Suprapubic skin (tissue), 4 donors: ENCODE results near the gene CCDC9. TPM values are rescaled to one million over a fixed set of nuclear protein-coding genes. Genes with fewer than 3 reads are reported as not detected.
A peak's percentile ranks its signal among the peaks of the same experiment; 100 is the strongest.

ENCODE experiments used
- DNase-seq, 2 donors: peaks; one replicate each; pipeline ENCODE4 v3.0.0-alpha.2; 2019; ENCODE audit warnings: low spot score in 2 of 2
- H3K27ac ChIP-seq: fragments of 200-600 bp; sonication (generic); one replicate; pipeline ENCODE4 v1.5.1; 2019
- H3K27me3 ChIP-seq: fragments of 200-600 bp; sonication (generic); one replicate; pipeline ENCODE4 v1.5.1; 2019
- H3K36me3 ChIP-seq: fragments of 200-600 bp; sonication (generic); one replicate; pipeline ENCODE4 v1.5.1; 2019
- H3K4me1 ChIP-seq: fragments of 200-600 bp; sonication (generic); one replicate; pipeline ENCODE4 v1.5.1; 2019
- H3K4me3 ChIP-seq: fragments of 200-600 bp; sonication (generic); one replicate; pipeline ENCODE4 v1.5.1; 2019; ENCODE audit warnings: mild to moderate bottlenecking
- H3K9me3 ChIP-seq: fragments of 200-600 bp; sonication (generic); one replicate; pipeline ENCODE4 v1.5.1; 2019
- EP300 ChIP-seq: sonication (generic); formaldehyde crosslinking; IDR thresholded peaks from one replicate; pipeline ENCODE4 v1.6.1; 2017; ENCODE audit warnings: antibody characterized with exemption
- POLR2A ChIP-seq, 2 donors: fragments of 450-650 bp; IDR thresholded peaks; one replicate each; pipeline ENCODE4 v1.6.1; 2017; ENCODE audit warnings: antibody characterized with exemption in 2 of 2, mild to moderate bottlenecking in 2 of 2, moderate library complexity in 2 of 2
- POLR2AphosphoS5 ChIP-seq, 3 donors: sonication (generic); formaldehyde crosslinking; IDR thresholded peaks; one replicate each; pipeline ENCODE4 v1.6.1; 2017; ENCODE audit warnings: antibody characterized with exemption in 3 of 3
- WGBS: methylation state at CpG from one replicate; pipeline ENCODE4 v1.1.5; 2018; 5-methylcytosine and 5-hydroxymethylcytosine counted together
- total RNA-seq, 4 donors: library from RNA; depleted of rRNA; stranded (reverse); fragments of >200 nt; gene quantifications; one replicate each; pipeline ENCODE4 v1.1.0, GENCODE V29; 2016
- TF ChIP-seq, protein P1 (sequence below), 2 donors: fragments of 200-600 bp in 1 of 2; fragments of 450-650 bp in 1 of 2; sonication (generic) in 1 of 2; IDR thresholded peaks; one replicate each; pipeline ENCODE4 v1.5.1; 2016 to 2019; ENCODE audit warnings: antibody characterized with exemption in 2 of 2, mild to moderate bottlenecking in 1 of 2, moderate library complexity in 1 of 2

CCDC9 gene
- total RNA-seq, 4 donors from 2014 or later = 24.6 to 33.2 (median 27.4) TPM

DNA sequence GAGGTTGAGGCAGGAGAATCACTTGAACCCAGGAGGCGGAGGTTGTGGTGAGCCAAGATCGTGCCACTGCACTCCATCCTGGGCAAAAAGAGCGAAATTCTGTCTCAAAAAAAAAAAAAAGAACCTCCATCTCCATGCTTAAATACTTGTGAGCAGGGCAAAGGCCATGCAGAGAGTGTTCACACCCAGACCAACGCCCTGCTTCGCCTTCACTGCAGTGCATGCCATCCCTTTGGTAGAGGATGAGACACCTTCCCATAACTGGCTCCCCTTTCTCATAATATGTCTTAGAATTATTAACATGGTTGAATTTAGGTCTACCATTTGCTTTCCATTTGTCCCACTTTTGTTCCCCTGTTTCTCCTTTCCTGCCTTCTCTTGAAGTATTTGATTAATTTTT, 40.7 kb upstream of the CCDC9 start:
- H3K4me1 ChIP-seq = peaks cover 5% of the 10 kb centered on the region
- DNase-seq = no peak
- TF ChIP-seq, protein P1, sequence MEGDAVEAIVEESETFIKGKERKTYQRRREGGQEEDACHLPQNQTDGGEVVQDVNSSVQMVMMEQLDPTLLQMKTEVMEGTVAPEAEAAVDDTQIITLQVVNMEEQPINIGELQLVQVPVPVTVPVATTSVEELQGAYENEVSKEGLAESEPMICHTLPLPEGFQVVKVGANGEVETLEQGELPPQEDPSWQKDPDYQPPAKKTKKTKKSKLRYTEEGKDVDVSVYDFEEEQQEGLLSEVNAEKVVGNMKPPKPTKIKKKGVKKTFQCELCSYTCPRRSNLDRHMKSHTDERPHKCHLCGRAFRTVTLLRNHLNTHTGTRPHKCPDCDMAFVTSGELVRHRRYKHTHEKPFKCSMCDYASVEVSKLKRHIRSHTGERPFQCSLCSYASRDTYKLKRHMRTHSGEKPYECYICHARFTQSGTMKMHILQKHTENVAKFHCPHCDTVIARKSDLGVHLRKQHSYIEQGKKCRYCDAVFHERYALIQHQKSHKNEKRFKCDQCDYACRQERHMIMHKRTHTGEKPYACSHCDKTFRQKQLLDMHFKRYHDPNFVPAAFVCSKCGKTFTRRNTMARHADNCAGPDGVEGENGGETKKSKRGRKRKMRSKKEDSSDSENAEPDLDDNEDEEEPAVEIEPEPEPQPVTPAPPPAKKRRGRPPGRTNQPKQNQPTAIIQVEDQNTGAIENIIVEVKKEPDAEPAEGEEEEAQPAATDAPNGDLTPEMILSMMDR (IDR thresholded peaks at IDR 0.05) = no peak

DNA sequence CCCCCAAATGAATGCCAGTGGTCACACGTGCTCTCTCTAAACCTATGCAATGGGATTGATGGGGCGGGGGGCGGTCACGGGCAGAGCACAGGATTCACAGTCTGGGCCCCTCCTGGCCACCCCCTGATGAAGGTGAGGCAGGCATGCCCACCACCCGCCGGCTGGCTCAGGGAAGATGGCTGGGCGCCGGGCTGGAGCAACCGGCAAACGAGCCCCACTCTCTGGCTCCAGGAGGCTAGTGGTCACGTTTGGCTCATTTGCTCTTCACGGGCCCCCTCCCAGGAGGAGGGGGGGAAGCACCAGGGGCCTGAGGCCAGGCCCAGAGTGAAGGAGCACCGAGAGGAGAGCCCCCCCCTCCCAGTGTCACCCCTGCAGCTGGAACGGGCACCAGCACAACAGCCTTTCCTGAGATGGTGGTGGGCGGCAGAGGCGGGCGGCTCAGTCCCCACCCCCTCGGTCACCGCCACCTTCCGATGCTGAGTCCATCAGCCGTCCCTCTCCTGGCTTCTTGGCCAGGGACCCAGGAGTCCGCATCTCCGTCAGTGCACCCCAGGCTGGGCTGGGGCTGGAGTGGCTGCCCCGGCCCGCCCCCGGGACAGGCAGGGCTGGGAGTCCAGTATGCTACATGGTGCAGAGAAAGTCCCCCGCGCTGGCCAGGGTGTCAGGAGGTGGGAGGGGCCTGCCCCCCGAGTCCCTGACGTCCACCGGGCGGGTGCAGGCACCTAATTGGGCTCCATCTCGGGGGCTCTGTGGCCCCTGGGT, 35.1 kb upstream of the CCDC9 start:
- TF ChIP-seq POLR2A (IDR thresholded peaks at IDR 0.05) (no peak), EP300 (no peak), POLR2AphosphoS5 (IDR thresholded peaks at IDR 0.05) (no peak)
- TF ChIP-seq, protein P1 (IDR thresholded peaks at IDR 0.05) = no peak
- H3K36me3 ChIP-seq = peaks cover 31% of the 10 kb centered on the region
- DNase-seq = no peak
- no peak overlapping the region for H3K27ac ChIP-seq
- peaks cover 9% of the 10 kb centered on the region for H3K4me1 ChIP-seq
- no peak overlapping the region for H3K4me3 ChIP-seq
- no peaks in the 10 kb centered on the region for H3K27me3 ChIP-seq
- 76% methylated on average over 11 of the region's 33 CpGs for WGBS
- H3K9me3 ChIP-seq = no peaks in the 10 kb centered on the region

More for the DNA sequence above, 40.7 kb upstream of the CCDC9 start:
- Histone ChIP-seq H3K9me3 (no peaks in the 10 kb centered on the region), H3K27ac (no peak overlapping the region), H3K4me3 (no peak overlapping the region), H3K27me3 (no peaks in the 10 kb centered on the region), H3K36me3 (peaks cover 2% of the 10 kb centered on the region)
- 90% methylated on average over 5 of the region's 5 CpGs for WGBS

DNA sequence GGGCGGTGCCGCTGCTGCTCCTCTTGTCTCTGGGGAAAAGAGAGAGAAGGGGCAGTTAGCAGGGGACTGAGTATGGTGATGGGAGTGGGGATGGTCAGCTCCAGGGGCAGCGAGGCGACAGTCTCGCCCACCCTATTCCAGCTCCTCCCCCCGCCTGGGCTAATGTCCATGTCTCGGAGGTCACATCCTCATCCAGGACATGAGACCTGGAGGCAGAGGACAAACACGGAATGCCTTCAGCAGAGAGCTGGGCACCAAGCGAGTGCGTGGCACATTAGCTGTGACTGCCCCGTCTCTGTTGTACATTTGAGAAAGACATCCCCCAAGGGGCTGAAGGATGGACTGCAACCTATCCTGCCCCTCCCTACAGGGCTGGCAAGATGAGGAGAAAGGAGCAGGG, 34.4 kb upstream of the CCDC9 start:
- no peak for DNase-seq

DNA sequence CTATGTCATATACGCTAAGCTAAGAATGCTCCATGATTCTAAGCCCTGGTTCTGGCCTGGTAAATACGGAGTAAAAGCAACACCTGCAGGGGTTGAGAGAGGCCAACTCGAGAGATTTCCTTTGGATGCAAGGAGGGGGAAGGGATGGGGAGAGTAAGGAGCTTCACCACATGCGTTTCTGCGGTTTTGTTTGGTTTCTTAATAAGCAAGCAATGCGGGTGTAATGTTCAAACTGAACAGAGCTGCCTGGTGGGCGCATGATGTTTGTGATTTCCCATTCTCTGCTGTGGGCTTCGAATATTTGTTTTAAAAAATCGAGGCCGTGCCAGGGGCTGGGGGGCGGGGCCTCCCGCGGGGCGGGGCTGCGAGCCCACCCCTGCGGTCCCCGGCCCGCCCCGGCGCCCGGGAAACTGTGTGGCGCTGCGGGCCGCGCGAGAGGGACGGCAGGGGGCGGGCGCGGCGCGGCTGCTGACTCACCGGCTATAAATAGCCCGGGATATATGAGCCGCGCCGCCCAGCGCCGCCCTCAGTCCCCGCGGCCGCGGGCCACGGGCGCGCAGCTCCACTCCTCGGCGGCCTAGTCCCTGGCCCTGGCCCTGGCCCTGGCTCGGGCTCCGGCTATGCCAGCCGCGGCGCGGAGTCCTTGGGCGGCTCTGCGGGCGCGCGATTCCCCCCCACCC, 30.4 kb upstream of the CCDC9 start:
- H3K36me3 ChIP-seq = peaks cover 26% of the 10 kb centered on the region
- peaks cover 47% of the 10 kb centered on the region for H3K4me1 ChIP-seq
- H3K9me3 ChIP-seq = no peaks in the 10 kb centered on the region
- H3K27me3 ChIP-seq = no peaks in the 10 kb centered on the region
- TF ChIP-seq POLR2AphosphoS5 (IDR thresholded peaks at IDR 0.05) (peak; percentile 96 to 99 (median 98)), POLR2A (IDR thresholded peaks at IDR 0.05) (peak; percentile 100), EP300 (no peak)
- TF ChIP-seq, protein P1 (IDR thresholded peaks at IDR 0.05) = peak in 1 of 2 donors; percentile 70
- peak overlapping the region; percentile 93 for H3K4me3 ChIP-seq
- peak overlapping the region; percentile 96 for H3K27ac ChIP-seq
- 4% methylated on average over 28 of the region's 59 CpGs for WGBS
- peak; percentile 91 to 93 for DNase-seq

More for the DNA sequence above, 34.4 kb upstream of the CCDC9 start:
- H3K36me3 ChIP-seq = peaks cover 31% of the 10 kb centered on the region
- H3K27ac ChIP-seq = no peak overlapping the region
- TF ChIP-seq, protein P1 (IDR thresholded peaks at IDR 0.05) = no peak
- TF ChIP-seq EP300 = no peak
- H3K27me3 ChIP-seq = no peaks in the 10 kb centered on the region
- no peak overlapping the region for H3K4me3 ChIP-seq
- WGBS = 96% methylated on average over 8 of the region's 11 CpGs
- peaks cover 14% of the 10 kb centered on the region for H3K4me1 ChIP-seq
- no peaks in the 10 kb centered on the region for H3K9me3 ChIP-seq
